ENCODE data around the gene NLRP6.
"Not testable (repeated sequence)": the region's sequence is repeated elsewhere in the genome, so short reads cannot be mapped to it uniquely, and the experiment has no call there.

Gene NLRP6

DNA sequence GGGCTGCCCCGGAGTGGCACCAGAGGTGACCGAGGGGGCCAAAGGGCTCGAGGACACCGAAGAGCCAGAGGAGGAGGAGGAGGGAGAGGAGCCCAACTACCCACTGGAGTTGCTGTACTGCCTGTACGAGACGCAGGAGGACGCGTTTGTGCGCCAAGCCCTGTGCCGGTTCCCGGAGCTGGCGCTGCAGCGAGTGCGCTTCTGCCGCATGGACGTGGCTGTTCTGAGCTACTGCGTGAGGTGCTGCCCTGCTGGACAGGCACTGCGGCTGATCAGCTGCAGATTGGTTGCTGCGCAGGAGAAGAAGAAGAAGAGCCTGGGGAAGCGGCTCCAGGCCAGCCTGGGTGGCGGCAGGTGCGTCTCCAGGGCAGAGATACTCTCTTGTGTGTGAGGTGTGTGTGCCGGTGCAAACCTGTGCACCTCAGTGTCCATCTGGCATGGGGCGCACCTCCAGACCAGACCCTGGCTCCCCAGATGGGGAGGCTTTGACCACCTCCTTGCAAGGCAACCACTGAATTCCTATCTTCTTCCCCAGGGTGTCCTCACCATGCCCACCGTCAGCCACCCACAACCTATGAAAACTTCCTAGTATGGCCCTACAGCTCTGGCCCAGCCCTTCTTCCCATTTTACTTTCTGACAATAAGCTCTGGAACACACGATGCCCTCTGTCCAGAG is 3.4 kb downstream of the NLRP6 start:
- no peak for DNase-seq (ENCODE audit: low read depth in 1 of 2, low spot score in 1 of 2)

DNA sequence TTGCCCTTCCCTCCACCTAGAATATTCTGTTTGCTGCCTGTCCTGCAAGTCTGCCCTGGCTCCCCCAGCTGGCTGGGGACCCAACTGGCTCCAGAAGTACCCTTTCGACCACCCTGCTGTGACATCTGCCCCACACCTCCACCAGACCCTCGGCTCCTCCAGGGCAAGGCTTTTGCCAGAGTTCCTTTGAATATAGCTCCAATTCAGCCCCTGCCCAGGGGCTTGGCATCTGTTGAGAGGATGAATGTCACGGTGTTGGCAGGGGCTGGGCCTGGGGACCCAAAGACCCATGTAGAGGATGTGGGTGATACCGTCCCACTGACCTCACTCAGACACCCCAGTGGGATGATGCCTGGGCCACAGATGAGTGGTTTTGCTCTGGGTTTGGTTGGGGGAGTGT is 4.0 kb downstream of the NLRP6 start:
- DNase-seq (ENCODE audit: low read depth in 1 of 2, low spot score in 1 of 2) = no peak

DNA sequence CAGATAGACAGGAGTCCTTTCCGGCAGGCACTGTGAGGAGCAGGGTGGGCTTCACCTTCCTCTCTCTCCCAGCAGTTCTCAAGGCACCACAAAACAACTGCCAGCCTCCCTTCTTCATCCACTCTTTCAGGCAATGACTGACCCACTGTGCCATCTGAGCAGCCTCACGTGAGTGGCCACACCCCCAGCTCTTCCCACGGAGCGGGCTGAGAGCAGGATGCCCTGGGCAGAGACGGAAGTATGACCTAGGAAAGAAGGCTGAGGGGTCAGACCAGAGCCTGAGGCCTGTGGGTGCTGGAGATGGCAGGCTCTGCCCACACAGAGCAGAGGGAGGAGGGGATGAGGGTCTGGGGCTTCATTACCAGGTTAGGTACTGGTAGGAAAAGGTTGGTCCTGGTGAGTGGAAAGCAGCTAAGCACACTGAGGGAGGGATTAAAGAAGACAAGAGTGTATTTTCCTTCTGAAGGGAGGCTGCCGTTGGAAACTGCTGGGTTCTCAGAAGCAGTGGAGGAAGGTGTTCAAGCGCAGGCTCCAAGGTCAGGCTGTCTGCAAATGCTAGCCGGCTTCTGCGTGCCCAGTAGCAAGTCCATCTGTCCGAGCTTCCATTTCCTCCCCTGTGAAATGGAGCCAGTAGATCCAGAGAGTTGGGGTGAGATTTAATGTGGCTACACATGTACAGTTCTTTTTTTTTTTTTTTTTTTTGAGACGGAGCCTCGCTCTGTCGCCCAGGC is 4.6 kb downstream of the NLRP6 start:
- DNase-seq (ENCODE audit: low read depth in 1 of 2, low spot score in 1 of 2) = no peak

DNA sequence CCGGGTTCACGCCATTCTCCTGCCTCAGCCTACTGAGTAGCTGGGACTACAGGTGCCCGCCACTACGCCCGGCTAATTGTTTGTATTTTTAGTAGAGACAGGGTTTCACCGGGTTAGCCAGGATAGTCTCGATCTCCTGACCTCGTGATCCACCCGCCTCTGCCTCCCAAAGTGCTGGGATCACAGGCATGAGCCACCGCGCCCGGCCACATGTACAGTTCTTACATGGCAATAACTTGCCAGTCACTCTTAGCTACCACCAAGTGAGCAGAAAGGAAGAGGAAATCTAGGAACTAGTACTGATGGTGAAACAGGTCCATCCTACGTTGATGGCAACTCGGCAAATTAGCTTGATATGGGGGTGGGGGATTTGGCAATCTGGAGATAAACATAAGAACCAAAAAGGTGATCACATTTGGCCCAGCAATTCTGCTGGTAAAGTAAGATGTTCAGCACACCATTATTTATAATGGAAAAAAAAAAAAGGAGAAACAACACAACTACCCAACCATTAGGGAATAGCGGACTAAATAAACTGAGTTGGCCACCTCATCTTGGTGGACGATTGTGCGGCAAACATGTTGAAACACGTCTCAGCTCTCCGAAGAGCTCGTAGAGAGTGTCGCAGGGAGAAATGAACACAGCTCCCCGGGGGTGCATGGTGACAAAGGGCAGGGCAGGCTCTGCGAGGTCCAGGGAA is 5.3 kb downstream of the NLRP6 start:
- DNase-seq (ENCODE audit: low read depth in 1 of 2, low spot score in 1 of 2) = no peak

DNA sequence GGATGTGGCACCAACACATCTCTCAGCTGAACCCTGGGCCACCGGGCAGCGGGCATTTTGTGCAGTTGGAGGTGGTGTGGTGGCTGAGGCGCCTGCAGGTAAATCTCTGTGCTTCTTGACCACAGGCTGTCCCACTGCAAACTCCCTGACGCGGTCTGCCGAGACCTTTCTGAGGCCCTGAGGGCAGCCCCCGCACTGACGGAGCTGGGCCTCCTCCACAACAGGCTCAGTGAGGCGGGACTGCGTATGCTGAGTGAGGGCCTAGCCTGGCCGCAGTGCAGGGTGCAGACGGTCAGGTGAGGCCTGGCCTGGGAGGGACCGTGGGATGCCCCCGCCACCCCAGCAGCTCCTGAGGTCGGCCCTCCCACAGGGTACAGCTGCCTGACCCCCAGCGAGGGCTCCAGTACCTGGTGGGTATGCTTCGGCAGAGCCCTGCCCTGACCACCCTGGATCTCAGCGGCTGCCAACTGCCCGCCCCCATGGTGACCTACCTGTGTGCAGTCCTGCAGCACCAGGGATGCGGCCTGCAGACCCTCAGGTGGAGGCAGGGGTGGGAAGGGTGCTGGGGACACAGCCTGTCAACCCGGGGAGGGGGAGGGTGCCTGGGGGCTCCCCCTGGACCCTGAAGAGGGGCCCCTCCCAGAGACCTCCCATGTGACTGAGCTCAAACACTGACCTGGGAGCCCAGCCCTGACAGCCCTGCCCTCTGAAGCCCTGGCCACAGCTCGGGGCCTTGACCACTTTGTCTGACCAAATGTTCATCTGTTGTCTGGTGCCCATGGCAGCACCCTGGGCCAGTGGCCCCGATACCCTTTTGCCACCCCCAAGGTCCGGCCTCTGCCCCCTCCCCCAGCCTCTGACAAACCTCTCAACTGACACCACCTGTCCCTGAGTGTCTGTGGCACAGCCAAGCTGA is 6.2 kb downstream of the NLRP6 start:
- DNase-seq (ENCODE audit: low read depth in 1 of 2, low spot score in 1 of 2) = no peak

DNA sequence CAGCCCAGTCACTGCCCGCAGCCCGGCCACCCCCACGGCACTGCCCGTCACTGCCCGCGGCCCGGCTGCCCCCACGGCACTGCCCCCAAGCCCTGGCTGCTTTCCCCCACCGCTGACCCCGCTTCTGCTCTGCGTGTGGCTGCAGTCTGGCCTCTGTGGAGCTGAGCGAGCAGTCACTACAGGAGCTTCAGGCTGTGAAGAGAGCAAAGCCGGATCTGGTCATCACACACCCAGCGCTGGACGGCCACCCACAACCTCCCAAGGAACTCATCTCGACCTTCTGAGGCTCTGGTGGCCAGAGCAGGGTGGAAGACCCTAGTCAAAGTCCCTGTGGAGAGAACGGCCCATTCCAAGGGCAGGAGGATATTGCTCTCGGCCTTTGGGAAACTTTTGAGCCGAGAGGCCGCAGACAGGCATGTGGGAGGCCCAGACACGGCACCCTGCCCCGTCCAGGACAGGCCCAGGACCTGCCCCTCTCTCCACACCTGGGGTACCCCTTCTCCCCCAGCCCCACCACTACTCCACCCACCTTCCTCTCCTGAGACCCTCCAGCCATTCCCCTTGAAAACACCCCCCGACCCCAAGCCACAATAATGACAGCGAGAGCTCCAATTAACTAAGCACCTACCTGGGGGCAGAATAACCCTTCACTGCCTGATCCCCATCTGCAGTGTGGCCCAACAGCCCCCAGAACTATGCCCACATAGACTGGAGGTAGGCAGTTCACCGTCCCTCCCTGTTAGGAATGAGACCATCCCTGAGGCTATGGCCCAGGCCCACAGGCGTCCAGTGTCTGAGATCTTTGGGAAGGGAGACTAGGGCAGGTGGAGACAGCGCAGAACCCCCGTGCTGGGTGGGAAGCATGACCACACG is 7.0 kb downstream of the NLRP6 start:
- no peak for DNase-seq (ENCODE audit: low read depth in 1 of 2, low spot score in 1 of 2)

DNA sequence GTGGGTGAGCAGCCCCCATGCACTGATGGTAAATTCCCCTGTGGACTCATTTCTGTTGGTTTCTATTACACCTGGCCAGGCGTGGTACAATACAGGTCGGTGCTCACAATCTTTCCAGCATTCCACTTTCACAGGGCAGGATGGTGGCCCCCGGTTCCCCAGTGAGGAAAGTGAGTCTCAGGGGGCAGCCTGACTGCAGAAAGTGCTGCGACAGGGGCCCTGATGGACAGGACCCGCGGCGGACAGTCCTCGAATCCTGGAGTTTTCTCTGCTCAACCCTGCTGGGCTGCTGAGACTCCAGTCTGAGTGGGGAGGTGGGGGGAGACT is 7.7 kb downstream of the NLRP6 start:
- no peak for DNase-seq (ENCODE audit: low read depth in 1 of 2, low spot score in 1 of 2)

DNA sequence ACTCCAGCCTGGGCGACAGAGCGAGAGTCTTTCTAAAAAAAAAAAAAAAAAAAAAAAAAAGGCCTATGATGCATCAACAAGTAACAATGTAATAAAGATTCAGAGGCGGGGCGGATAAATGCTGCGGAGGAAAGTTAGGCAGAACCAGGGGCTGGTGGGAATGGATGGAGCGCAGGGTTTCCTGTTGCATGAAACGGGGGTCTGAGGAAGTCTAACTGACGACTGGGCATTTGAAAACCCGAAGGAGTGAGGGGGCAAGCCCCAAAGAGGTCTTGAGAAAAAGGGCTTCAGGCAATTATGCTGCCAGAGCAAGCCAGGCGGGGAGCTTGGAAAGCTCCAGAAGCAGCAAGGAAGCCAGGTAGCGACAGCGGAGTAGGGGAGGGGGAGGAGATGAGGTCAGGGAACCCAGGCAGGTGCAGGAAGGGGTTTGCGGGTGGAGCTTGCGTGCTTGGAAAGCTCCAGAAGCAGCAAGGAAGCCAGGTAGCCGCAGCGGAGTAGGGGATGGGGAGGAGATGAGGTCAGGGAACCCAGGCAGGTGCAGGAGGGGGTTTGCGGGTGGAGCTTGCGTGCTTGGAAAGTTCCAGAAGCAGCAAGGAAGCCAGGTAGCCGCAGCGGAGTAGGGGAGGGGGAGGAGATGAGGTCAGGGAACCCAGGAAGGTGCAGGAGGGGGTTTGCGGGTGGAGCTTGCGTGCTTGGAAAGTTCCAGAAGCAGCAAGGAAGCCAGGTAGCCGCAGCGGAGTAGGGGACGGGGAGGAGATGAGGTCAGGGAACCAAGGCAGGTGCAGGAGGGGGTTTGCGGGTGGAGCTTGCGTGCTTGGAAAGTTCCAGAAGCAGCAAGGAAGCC is 9.0 kb downstream of the NLRP6 start:
- not testable (repeated sequence) for DNase-seq (ENCODE audit: low read depth in 1 of 2, low spot score in 1 of 2)

DNA sequence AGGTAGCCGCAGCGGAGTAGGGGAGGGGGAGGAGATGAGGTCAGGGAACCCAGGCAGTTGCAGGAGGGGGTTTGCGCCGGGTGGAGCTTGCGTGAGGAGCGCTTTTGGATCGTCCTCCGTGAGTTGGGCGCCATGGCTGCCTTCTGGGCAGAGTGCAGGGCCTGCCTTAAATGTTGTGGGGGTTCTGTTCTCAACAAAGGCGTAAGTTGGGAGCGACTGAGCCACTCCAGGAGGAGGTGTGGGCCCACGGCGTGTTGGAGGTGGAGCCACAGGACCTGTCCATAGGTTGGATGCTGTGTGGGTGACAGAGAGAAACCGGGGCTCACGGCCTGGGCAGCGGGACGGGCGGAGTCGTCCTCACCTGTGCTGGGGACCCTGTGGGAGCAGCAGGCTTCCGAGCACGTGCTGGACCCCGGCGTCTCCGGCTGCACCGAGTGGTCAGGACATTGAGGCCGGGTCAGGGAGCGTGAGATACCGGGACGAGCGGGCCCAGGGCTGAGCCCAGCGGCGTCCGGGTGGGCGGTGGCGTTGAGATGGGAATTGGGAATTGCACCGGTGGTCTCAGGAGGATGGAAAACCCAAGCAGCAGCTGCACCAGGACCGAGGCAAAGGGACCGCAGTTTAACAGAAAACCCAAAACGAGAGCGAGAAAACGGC is 9.7 kb downstream of the NLRP6 start:
- DNase-seq (ENCODE audit: low read depth in 1 of 2, low spot score in 1 of 2) = no peak

DNA sequence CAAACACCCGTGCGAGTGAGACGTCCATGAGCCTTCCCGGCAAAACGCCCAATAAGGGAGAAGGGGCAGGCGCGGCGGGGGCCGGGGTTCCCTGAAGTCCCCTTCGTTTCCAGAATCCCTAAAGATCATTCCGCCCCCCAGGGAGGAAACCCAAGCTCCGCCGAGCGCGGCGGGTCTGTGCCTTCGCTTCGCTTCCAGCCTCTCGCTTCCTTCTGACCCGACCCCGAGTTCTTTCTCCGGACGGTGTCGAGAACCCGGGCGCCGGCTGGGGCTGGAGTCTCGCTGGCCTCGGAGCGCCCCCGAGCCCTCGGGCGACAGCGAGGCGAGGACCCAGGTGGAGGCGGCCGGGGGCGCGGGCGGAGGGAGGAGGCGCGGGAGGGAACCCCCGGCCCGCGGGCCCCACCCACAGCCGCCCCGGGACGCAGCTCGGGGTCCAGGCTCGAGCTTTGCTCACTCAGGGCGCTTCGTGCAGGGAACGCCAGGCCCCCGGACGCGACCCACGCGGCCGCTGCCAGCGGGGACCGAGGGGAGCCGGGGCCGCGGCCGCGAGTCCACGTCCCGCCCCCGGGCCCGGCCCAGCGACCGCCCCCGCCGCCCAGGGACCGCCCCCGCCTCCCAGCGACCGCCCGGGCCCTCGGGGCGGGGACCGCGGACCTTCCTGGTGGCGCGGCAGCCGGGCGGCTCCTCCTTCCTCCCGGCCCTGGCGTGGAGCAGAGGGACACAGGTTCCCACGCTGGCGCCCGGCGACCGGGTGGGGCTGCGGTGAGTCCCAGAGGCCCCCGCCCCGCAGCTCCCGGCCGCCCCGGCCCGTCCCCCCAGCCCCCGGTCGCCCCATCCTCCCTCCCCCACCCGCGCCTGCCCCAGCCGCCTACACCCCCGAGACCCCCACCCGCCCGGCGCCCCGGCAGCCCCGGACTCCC is 10.5 kb downstream of the NLRP6 start, which contains the start of gene PGGHG:
TSS of gene PGGHG (plus strand) at position 649 of the 920 bp plus-strand sequence. CDS start 691 bp downstream, outside the sequence.
- DNase-seq (ENCODE audit: low read depth in 1 of 2, low spot score in 1 of 2) = no peak

DNA sequence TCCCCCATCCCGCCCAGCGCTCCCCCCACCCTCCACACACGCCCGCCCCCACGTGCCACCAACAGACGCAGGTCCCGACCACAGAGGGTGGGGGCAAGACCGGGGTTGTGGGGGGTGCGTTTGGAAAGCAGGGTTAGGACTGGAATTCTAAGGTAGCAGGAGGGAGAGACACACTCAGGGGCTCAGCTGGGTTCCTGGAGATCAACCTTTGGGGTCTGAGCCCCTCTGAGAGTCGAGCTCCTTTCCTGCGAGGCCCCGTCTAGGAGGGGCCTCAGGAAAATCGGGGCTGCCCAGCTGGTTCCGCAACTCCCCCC is 11.1 kb downstream of the NLRP6 start:
- DNase-seq (ENCODE audit: low read depth in 1 of 2, low spot score in 1 of 2) = no peak

DNA sequence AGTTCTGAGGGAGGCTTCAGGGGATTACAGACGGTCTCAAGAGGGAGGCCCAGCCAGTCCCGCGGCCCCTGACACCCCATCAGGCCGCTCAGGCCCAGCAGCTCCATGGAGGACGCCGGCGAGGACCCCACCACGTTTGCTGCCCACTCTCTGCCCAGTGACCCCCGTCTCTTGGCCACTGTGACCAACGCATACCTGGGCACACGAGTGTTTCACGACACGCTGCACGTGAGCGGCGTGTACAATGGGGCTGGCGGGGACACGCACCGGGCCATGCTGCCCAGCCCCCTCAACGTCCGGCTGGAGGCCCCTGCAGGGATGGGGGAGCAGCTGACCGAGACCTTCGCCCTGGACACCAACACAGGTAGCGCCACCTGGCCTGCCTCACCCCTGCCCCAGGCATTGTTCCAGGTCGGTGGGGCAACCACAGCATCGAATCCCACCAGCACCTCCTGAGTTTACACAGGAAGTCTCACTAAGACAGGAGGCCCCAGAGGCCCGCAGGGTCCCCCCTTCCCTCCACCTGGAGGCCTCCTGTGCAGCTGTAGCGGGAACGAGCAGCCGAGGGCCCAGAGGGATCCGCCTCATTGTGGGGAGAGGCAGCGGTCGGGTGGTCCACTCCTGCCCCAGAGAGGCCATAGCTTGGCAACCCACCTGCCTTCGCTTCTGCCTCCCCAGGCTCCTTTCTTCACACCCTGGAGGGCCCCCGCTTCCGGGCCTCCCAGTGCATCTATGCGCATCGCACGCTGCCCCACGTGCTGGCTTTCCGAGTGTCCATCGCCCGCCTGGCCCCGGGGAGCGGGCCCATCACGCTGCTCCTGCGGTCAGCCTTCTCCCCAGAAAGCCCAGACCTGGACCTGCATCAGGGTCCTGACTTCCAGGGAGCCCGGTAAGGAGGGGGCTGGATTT is 11.8 kb downstream of the NLRP6 start:
- DNase-seq (ENCODE audit: low read depth in 1 of 2, low spot score in 1 of 2) = no peak

DNA sequence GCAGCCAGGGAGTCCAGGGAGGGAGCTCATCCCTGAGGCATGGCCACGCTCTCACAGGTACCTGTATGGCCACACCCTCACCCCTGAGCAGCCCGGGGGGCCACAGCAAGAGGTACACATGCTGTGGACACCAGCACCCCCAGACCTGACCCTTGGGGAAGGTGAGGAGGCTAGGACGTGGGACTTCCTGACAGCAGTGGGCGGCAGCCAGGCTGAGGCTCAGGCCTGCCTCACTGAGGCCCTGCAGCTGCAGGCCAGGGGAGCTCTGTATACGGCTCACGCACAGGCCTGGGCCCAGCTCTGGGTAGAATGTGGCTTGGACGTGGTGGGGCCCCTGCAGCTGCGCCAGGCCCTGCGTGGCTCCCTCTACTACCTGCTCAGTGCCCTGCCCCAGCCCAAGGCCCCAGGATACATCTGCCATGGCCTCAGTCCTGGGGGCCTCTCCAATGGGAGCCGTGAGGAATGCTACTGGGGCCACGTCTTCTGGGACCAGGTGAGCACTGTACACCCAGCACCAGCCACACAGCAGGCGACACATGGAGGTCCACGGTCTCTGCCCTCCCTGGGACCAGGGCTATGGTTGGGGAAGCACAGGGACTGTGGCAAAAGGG is 12.5 kb downstream of the NLRP6 start:
- DNase-seq (ENCODE audit: low read depth in 1 of 2, low spot score in 1 of 2) = no peak

DNA sequence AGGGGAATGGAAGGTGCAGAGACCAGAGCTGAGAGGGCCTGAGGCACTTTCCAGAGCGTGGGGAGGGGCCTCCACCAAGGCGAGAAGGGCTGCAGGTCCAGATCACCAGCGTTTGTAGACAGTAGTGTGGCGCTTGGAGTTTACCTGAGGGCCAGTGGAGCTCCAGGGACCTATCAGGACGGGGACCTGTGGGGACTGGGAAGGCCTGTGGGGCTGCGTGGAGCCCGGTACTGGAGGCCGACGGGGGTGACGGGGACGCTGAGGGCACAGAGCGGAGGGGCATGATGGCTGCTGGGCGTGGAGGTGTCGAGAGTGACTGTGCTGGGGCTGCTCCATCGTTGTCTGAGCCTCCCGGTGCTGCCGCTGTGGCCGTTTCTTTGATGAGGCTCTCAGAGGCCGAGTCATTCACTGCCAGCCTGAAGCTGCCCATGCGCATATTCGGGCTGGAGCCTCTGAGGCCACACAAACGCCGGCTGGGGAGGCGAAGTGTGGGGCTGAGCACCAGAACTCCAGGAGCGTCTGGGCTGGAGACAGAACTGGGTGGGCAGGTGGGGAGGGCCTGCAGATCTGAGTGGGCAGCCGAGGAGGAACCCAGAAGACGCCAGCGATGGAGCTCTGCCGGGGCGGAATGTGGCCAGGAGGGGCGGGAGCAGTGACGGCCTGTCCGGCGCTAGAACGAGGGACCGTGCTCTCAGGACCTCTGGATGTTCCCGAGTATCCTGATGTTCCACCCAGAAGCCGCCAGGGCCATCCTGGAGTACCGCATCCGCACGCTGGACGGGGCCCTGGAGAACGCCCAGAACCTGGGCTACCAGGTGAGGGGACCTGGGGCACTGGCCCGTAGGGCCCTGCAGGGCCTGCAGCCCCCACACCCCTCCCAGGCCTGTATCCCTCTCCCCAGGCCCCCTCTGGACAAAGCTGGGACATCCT is 13.3 kb downstream of the NLRP6 start:
- no peak for DNase-seq (ENCODE audit: low read depth in 1 of 2, low spot score in 1 of 2)

Data from stimulated activated CD4-positive, alpha-beta T cell treated with anti-CD3 and anti-CD28 coated beads, Interleukin-15, amount 100 ng/mL, for 1 hour (primary cell).